ENCODE results near the gene EVPL.

Gene EVPL

DNA sequence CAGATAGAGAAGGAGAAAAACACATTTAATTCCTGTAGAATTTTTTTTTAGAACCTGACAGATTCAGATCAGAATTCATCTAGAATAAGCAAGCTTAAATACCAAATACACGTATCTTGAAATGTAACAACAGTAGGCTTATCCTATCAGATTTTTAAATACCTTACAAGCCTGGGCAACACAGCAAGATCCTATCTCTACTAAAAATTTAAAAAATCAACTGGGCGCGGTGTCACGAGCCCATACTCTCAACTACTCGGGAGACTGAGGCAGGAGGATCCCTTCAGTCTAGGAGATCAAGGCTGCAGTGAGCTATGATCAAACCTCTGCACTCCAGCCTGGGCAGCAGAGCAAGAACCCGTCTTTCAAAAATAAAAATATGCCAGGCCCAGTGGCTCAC lies 61.6 kb downstream of the EVPL start:
- no peak overlapping the region for H4K91ac ChIP-seq (ENCODE audit: low read length)
- H3K18ac ChIP-seq (ENCODE audit: low read depth in 1 of 2, low read length in 2 of 2), result no peak overlapping the region
- H3K4me2 ChIP-seq (ENCODE audit: low read length, poor library complexity, severe bottlenecking), result no peak overlapping the region
- no peak overlapping the region for H3K14ac ChIP-seq (ENCODE audit: low read length in 2 of 2)
- H3K36me3 ChIP-seq (ENCODE audit: control insufficient read depth in 1 of 2, insufficient read depth in 2 of 2, low read depth in 1 of 2, low read length in 2 of 2), result peaks cover 3 to 20% of the 10 kb centered on the region in 2 experiments
- H2AFZ ChIP-seq (ENCODE audit: low read depth, low read length), result no peak overlapping the region
- 98% methylated on average over 6 of the region's 6 CpGs for WGBS
- peaks cover 17% of the 10 kb centered on the region for H3K79me1 ChIP-seq (replicated peaks; ENCODE audit: low read length, poor library complexity, severe bottlenecking)
- no peak overlapping the region for H4K8ac ChIP-seq (ENCODE audit: low read length)
- no peak overlapping the region for H2BK12ac ChIP-seq (ENCODE audit: low read length in 2 of 2)
- H3K27ac ChIP-seq (ENCODE audit: low read length, poor library complexity, severe bottlenecking), result no peak overlapping the region
- DNase-seq, result no peak
- H3K9ac ChIP-seq (ENCODE audit: low read length), result no peak overlapping the region
- no peak overlapping the region for H3K23ac ChIP-seq (ENCODE audit: low read length in 2 of 2)
- H2BK15ac ChIP-seq (ENCODE audit: low read depth, poor library complexity, severe bottlenecking), result no peak overlapping the region
- H3K4me3 ChIP-seq (ENCODE audit: insufficient read depth in 1 of 2, low read depth in 1 of 2, low read length in 2 of 2), result no peak overlapping the region
- no peaks in the 10 kb centered on the region for H3K9me3 ChIP-seq (ENCODE audit: control insufficient read depth, low read length)
- H2BK120ac ChIP-seq (ENCODE audit: low read depth, low read length), result no peak overlapping the region
- H3K4me1 ChIP-seq (ENCODE audit: control insufficient read depth, insufficient read depth, low read depth, low read length), result no peaks in the 10 kb centered on the region
- no peak overlapping the region for H3K4ac ChIP-seq (ENCODE audit: low read depth in 1 of 2, low read length in 2 of 2)
- no peaks in the 10 kb centered on the region for H3K27me3 ChIP-seq (ENCODE audit: control insufficient read depth in 1 of 2, insufficient read depth in 1 of 2, low read length in 2 of 2)
- H2BK5ac ChIP-seq (ENCODE audit: low read depth, low read length, poor library complexity, severe bottlenecking), result no peak overlapping the region
- H2AK5ac ChIP-seq (ENCODE audit: low read length, severe bottlenecking), result no peak overlapping the region

DNA sequence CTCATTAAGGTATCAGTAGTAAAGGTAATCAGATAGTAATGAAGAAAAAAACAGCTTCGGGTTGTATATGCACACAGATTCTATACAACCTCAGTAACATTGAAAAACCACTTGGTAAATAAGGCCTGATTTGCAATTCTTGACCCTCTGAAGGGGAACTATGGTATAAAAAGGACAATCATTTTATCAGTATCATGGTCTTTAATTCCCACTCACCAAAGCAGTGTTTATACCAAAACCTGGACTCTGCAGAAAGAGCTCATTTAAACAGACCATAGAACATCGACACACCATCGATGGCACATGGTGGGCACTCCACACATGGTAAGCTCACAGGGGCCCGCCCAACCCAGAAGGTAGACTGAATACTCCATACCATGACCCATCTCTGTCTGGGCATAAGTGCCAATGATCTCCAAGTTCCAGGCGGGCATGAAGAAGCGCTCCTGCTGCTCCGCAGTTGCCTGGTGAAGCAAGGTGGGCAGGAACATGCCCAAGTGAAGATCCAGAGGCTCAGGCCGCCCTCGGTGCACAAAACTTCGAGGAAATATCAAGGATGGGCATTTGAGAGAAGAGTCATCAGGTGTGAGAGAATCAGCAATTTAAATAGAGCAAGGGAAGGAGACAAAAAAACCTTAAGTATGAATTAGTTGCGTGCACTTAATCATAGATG lies 67.1 kb downstream of the EVPL start:
- Histone ChIP-seq H3K18ac (ENCODE audit: low read depth in 1 of 2, low read length in 2 of 2) (no peak overlapping the region), H3K9ac (ENCODE audit: low read length) (no peak overlapping the region), H3K27me3 (ENCODE audit: control insufficient read depth in 1 of 2, insufficient read depth in 1 of 2, low read length in 2 of 2) (no peaks in the 10 kb centered on the region), H2BK5ac (ENCODE audit: low read depth, low read length, poor library complexity, severe bottlenecking) (no peak overlapping the region), H3K9me3 (ENCODE audit: control insufficient read depth, low read length) (no peaks in the 10 kb centered on the region), H4K8ac (ENCODE audit: low read length) (no peak overlapping the region), H3K14ac (ENCODE audit: low read length in 2 of 2) (no peak overlapping the region), H2BK120ac (ENCODE audit: low read depth, low read length) (no peak overlapping the region), H3K4ac (ENCODE audit: low read depth in 1 of 2, low read length in 2 of 2) (no peak overlapping the region), H3K79me1 (replicated peaks; ENCODE audit: low read length, poor library complexity, severe bottlenecking) (peaks cover 27% of the 10 kb centered on the region), H3K4me2 (ENCODE audit: low read length, poor library complexity, severe bottlenecking) (no peak overlapping the region), H2BK12ac (ENCODE audit: low read length in 2 of 2) (no peak overlapping the region), H3K4me3 (ENCODE audit: insufficient read depth in 1 of 2, low read depth in 1 of 2, low read length in 2 of 2) (no peak overlapping the region), H2AK5ac (ENCODE audit: low read length, severe bottlenecking) (no peak overlapping the region), H4K91ac (ENCODE audit: low read length) (no peak overlapping the region), H3K23ac (ENCODE audit: low read length in 2 of 2) (no peak overlapping the region), H2AFZ (ENCODE audit: low read depth, low read length) (no peak overlapping the region), H3K36me3 (ENCODE audit: control insufficient read depth in 1 of 2, insufficient read depth in 2 of 2, low read depth in 1 of 2, low read length in 2 of 2) (peaks cover 20 to 47% of the 10 kb centered on the region in 2 experiments), H2BK15ac (ENCODE audit: low read depth, poor library complexity, severe bottlenecking) (no peak overlapping the region), H3K27ac (ENCODE audit: low read length, poor library complexity, severe bottlenecking) (no peak overlapping the region), H3K4me1 (ENCODE audit: control insufficient read depth, insufficient read depth, low read depth, low read length) (no peaks in the 10 kb centered on the region)
- WGBS, result 98% methylated on average over 10 of the region's 11 CpGs
- DNase-seq, result no peak

DNA sequence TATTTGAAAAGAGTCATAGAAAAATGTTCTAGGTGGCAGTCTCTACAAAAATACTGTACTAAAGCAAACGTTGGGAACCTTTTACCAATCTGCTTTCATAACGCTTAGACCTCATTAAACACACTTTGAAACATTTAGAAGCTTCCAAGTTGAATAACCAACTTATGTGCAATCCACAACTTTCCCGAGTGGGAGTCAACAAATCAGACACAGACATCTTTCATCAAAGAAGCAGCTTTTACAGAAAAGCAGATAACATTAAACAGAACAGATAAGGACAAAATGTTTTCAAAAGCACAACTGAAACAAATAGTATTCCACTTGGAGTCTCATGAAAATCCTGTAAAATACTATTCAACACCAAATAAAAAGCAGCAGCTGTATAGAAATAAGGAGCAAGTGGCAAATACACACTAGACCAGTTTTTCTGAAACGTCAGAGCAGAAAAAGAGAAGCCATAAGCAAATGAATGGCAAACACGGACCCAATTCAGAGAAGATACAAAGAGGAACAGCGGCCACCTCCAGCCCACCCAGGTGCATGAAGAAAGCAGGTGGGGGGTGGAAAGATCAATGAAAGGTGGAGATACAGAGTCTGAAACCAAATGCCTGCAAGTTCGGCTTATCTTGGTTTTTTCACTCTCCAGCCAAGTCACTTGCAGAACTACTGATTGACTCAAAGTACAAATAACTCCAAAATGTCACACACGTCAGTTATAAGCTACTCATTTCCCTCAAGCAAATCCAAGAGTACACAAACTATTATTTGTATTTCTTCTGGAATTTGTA lies 67.9 kb downstream of the EVPL start:
- Histone ChIP-seq H2BK12ac (ENCODE audit: low read length in 2 of 2) (no peak overlapping the region), H3K4me1 (ENCODE audit: control insufficient read depth, insufficient read depth, low read depth, low read length) (no peaks in the 10 kb centered on the region), H3K23ac (ENCODE audit: low read length in 2 of 2) (no peak overlapping the region), H2BK15ac (ENCODE audit: low read depth, poor library complexity, severe bottlenecking) (no peak overlapping the region), H2AK5ac (ENCODE audit: low read length, severe bottlenecking) (no peak overlapping the region), H2BK120ac (ENCODE audit: low read depth, low read length) (no peak overlapping the region), H3K14ac (ENCODE audit: low read length in 2 of 2) (no peak overlapping the region), H4K8ac (ENCODE audit: low read length) (no peak overlapping the region), H2BK5ac (ENCODE audit: low read depth, low read length, poor library complexity, severe bottlenecking) (no peak overlapping the region), H3K4ac (ENCODE audit: low read depth in 1 of 2, low read length in 2 of 2) (no peak overlapping the region), H3K36me3 (ENCODE audit: control insufficient read depth in 1 of 2, insufficient read depth in 2 of 2, low read depth in 1 of 2, low read length in 2 of 2) (peaks cover 25 to 52% of the 10 kb centered on the region in 2 experiments), H4K91ac (ENCODE audit: low read length) (no peak overlapping the region), H3K79me1 (replicated peaks; ENCODE audit: low read length, poor library complexity, severe bottlenecking) (peaks cover 25% of the 10 kb centered on the region), H3K4me2 (ENCODE audit: low read length, poor library complexity, severe bottlenecking) (no peak overlapping the region), H3K4me3 (ENCODE audit: insufficient read depth in 1 of 2, low read depth in 1 of 2, low read length in 2 of 2) (no peak overlapping the region), H3K27ac (ENCODE audit: low read length, poor library complexity, severe bottlenecking) (no peak overlapping the region), H3K9ac (ENCODE audit: low read length) (no peak overlapping the region), H3K18ac (ENCODE audit: low read depth in 1 of 2, low read length in 2 of 2) (no peak overlapping the region), H2AFZ (ENCODE audit: low read depth, low read length) (no peak overlapping the region), H3K27me3 (ENCODE audit: control insufficient read depth in 1 of 2, insufficient read depth in 1 of 2, low read length in 2 of 2) (no peaks in the 10 kb centered on the region), H3K9me3 (ENCODE audit: control insufficient read depth, low read length) (no peaks in the 10 kb centered on the region)
- 57% methylated on average over 7 of the region's 8 CpGs for WGBS
- DNase-seq, result no peak

All from mesenchymal stem cell (in vitro differentiated cells and primary cell).